Cardiac fibroblast (primary cell): ENCODE measurements around the gene SSC4D.
A peak's percentile ranks its signal among the peaks of the same experiment; 100 is the strongest.

Source experiments
- DNase-seq, 2 donors: peaks; one replicate each; pipeline versions ENCODE4 v3.0.0 to v3.0.0-alpha.2; 2010; ENCODE audit warnings: low read depth in 2 of 2
- H3K4me3 ChIP-seq, 2 donors: replicated peaks in 1 of 2; 1 replicate in 1 of 2; 2 replicates in 1 of 2; pipeline ENCODE4 v1.5.1; 2011; ENCODE audit warnings: low read depth in 2 of 2, low read length in 2 of 2, mild to moderate bottlenecking in 2 of 2, moderate library complexity in 1 of 2
- CTCF ChIP-seq: IDR thresholded peaks from one replicate; pipeline ENCODE4 v1.5.1; 2011; ENCODE audit warnings: low read depth, mild to moderate bottlenecking, low read length, inconsistent platforms

Gene SSC4D

GRCh38 chr7:76354981-76355730, 54.3 kb downstream of the SSC4D start:
- H3K4me3 ChIP-seq: no peak overlapping the region
- DNase-seq: no peak
- TF ChIP-seq CTCF: no peak

GRCh38 chr7:76354516-76354915, 55.0 kb downstream of the SSC4D start:
- TF ChIP-seq CTCF: no peak
- peak in 1 of 2 donors; percentile 50 for DNase-seq
- no peak overlapping the region for H3K4me3 ChIP-seq

- TF ChIP-seq CTCF: no peak
- DNase-seq: no peak
- no peak overlapping the region for H3K4me3 ChIP-seq
Measured at GRCh38 chr7:76353744-76354143, 55.8 kb downstream of the SSC4D start.

- no peak for TF ChIP-seq CTCF
- H3K4me3 ChIP-seq: no peak overlapping the region
- no peak for DNase-seq
Measured at GRCh38 chr7:76352193-76352592, 57.3 kb downstream of the SSC4D start.

GRCh38 chr7:76351372-76351771, 58.1 kb downstream of the SSC4D start:
- no peak for TF ChIP-seq CTCF
- H3K4me3 ChIP-seq: no peak overlapping the region
- no peak for DNase-seq

- no peak overlapping the region for H3K4me3 ChIP-seq
Measured at GRCh38 chr7:76349313-76349885, 60.1 kb downstream of the SSC4D start.

More at GRCh38 chr7:76349313-76349885, 60.1 kb downstream of the SSC4D start:
- no peak for TF ChIP-seq CTCF
- DNase-seq: no peak
